Activated CD4-positive, alpha-beta T cell treated with anti-CD3 and anti-CD28 coated beads for 1 hour (primary cell): ENCODE results near the gene CCNI2.

Experiments used
- DNase-seq: peaks from one replicate; pipeline ENCODE4 v3.0.0-alpha.2; 2020

CCNI2 gene

DNA sequence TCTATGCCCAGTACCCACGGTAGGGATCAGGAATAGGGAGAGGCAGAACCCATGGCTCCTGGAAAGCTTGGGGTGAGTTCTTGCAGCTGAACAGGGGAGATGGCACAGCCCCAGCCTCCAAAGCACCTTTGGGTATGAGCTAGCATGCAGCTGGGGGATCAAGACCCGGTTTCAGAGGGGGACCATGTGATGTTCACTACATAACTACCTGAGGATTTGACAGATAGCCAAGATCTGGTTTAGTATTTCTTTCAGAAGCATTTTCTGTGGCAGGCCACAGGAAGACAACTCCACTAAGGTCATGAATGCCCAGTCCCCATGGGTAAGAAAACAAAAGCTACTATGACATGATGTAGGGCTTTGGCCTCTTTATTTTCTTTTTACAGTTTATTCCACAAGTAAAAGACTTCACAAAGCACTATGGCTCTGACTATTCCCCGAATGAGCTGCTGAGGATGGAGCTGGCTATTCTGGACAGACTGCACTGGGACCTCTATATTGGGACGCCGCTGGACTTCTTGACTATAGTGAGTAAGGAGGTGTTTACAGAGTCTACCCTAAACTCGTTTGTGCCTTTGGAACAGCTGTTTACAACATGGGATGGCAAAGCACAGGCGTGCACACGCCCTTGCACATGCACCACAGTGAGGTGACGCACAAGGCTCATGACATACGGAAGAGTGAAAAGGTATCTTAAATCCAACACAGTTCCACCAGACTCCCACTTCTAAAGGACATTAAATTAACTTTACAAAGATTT is 3.4 kb downstream of the CCNI2 start:
- DNase-seq, result no peak

DNA sequence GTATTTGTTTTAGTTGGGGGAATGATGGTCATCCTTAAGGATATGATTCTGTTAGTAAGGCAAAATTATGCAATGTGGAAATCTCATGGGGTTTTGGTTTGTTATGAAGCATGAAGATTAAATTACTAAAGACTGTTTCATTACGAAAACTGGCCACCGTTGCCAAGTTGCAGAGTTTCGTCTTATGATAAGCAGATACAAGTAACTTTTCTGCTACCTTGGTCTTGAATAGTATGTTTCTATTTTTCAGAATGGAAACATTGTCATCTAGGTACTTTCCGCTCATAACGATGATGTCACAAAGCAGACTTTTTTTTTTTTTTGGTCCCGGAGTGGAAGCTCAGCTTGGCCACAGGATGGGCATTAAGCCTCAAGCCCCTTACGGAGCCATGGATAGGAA is 4.2 kb downstream of the CCNI2 start:
- DNase-seq, result no peak

DNA sequence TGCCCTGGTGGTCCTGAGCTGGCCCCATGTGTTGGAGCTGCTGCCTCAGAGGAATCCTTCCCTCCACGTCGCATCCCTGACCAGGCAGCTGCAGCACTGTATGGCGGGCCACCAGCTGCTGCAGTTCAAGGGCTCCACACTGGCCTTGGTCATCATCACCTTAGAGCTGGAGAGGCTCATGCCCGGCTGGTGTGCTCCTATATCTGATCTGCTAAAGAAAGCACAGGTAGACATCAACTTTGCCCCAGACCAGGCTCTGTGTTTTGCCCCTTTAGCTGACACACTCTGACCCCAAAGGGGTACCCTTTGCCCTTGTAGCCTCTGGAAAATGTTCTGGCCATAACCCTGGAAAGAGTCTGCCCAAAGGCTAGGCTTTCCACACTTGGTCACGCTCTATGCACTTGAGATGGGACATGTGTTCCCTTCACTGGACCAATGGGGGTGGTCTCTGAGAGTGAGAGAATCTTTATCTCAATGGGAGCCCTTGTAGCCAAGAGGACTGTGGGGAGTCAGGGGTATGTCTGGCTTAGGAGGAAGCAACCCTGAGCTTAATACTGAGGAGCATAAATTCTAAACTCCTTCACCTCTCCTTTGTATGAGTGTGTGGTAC is 4.8 kb downstream of the CCNI2 start:
- no peak for DNase-seq

DNA sequence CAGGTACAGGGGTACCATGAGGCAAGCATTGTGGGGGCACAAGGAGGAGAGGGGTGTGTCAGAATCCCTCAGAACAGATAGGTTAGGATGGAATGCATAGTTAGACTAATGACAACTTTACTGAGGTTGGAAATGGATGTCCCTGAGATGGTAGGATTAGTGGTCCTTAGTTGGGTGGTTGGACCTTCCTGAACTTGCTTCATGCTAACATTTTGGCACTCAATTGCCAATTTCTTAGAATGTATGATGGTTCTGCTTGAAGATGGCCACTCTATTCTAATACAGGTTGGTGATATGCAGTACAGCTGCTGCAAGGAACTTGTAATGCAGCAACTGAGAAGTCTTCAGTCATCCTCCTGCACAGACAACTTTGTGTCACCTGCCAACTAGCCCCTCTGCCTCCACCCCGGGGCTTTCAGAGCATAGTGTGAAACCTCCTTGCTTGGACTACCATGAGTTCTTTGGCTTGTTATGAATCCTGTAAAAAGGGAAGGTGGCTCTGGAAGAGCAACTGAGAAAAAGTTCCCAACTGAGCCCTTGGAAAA is 5.4 kb downstream of the CCNI2 start:
- DNase-seq, result no peak

DNA sequence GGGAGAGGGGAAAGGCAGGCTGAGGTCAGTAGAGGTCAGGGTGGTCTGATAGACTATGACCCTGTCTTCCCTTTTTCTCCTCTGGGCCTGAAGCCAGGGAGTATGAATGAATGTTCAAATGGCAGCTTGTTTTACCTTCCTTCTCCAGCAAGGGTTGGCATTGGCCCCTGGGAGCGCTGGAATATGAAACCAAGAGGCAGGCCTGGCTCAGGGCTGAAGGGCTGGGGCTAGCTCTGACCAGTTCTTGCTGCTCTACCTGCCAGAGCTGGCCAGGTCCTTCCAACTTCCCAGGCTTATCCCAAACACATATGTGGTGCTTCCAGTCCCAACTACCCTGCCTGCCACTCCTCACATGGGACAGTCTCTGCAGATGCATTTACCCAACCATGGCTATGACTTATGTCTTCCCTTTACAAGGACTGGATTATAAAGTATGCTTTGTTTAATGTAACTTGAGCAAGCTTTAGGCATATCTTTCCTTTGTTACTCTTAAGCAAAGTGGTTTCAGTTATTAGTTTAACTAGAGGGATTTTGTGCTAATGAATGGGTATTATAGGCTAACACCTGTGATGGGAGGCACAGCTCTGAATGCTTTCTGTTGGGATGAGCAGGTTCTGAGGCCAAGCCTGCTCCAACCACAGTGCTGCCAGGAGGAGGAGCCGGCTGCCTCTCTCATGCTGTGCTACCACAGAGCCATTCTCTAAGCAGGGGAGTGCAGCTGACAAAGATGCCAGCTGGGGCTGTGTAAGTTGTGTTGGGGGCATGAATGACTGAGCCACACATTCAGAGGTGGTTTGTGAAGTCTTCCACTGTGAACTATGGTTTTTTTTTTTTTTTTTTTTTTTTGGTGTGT is 6.1 kb downstream of the CCNI2 start:
- no peak for DNase-seq

DNA sequence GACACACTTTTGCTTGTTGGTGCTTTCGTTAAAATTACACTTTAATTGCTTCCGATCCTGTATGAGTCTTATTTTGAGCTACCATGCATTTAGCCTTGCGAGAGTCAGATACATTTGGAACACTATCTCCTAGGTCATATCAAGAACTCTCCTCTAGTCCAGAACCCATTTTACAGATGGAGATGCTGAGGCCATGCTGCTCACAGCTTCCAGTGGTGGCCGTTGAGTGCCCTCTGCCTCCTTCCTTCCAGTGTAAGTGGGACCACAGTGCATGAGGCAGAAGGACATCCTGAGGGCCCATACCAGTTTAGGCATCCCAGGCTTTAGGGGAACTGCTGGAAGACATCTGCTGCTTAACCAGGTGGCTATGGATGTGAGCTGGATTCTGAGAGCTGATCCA is 6.9 kb downstream of the CCNI2 start:
- no peak for DNase-seq

DNA sequence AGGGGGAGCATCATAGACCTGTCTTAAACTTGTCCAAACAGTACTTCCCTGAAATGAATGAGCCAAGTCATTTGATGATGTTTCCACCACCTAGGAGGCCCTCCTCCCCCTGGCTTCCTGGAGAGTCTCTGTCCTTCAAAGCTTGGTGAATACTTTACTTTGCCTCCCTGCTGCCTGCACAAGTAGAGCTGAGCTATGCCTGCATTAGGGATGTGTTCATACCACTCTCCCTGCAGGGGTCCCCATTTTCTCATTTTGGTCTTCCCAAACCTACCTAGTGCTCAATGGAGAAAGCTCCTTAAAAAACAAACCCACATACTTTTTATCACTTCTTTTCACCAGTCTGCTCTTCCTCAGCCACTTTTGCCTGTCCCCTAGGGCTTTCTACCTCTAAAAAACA is 7.7 kb downstream of the CCNI2 start:
- no peak for DNase-seq

DNA sequence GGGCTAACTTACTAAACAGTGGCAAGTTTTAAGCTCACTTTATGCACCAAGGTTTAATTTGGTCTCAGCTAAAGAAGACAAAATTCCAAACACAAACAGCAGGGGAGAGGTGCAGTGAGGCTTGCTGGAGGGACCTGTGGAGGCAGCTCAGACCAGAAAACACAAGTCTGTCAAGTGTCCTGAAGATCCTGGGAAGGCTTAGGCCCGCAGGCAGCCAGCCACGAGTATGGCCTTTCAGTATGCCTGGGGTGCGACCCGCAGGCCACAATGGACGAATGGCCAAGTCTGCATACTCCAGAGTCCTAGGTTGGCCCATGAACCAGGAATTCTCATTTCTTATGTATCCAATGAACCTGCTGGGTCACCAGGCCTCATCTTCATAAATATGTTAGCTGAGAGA is 9.3 kb downstream of the CCNI2 start:
- DNase-seq, result no peak

DNA sequence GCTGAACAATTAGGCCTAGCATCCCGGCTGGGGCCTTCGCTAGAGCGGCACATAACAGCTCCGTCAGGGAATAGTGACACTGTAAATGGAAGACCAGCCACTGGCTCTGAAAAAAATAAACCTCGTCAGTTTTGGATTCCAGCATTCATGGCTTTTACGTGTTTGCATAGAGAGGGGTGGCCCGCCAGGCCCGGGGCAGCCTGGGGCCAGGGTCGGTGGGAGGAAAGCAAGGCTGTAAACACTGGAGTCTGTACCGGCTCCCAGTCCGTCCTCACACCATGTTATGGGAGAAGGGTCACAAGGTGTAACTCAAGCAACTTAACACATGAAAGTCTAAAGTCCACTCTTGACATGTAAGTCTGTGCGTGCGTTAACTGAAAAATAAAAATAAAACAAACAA is 11.2 kb downstream of the CCNI2 start:
- DNase-seq, result no peak

DNA sequence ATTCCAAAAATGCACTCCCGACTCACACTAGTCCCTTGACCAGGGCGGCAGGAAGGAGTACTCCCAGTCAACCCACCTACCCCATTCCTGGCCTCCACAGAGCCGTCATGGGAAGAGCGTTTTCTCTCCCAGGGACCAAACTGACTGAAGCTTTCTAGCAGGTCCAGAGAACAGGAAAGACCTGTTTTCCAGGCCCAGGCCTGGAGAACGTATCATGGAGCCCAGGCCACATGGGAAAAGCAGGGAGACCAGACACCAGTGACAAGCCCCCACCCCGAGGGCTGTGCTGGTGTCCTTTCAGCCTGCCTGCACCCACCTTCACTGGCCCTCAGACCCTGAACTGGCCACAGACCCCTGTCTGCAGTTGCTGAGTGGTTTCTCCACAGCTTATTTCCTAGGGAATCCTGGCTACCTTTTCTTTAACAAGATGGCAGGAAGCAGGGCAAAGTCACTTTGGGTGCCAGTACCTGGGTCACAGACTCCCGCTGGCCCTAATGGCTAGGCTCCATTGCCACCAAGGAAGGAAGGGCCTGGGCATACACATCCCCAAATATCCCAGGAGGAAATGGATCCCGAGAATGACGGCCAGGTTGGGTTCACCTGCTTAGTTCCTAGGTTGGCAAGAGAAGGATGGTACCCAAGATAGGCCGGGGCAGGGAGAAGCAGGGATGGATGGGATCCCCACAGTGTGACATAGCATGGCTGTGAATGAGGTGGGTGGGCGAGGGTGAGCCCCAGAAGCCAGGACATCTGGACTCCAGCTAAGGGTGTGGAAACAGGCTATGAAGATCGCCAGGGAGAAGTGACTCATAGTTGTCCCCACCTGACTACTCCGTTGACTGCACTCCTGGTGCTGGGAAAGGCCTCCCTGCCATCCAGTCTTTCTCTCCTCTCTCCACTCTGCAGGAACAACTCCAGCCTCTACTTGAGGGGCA is 12.2 kb downstream of the CCNI2 start:
- no peak for DNase-seq

DNA sequence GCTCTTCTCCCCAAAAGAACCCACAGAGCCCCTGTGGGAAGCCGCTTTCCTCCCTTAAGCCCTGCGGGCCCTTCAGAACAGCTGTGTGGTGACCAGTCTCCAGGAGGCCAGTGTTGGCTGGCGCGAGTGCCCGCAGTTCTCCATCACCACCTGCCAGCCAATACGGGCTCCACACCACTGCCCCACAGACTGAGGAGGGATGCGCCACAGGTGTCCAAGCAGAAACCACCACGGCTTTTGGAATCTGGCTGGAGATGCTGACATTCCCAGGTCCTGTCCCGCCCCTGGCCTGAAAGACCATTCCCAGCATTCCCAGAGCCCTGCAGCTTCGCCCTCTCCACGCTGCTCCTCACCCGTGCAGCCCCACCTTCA is 12.8 kb downstream of the CCNI2 start:
- no peak for DNase-seq

DNA sequence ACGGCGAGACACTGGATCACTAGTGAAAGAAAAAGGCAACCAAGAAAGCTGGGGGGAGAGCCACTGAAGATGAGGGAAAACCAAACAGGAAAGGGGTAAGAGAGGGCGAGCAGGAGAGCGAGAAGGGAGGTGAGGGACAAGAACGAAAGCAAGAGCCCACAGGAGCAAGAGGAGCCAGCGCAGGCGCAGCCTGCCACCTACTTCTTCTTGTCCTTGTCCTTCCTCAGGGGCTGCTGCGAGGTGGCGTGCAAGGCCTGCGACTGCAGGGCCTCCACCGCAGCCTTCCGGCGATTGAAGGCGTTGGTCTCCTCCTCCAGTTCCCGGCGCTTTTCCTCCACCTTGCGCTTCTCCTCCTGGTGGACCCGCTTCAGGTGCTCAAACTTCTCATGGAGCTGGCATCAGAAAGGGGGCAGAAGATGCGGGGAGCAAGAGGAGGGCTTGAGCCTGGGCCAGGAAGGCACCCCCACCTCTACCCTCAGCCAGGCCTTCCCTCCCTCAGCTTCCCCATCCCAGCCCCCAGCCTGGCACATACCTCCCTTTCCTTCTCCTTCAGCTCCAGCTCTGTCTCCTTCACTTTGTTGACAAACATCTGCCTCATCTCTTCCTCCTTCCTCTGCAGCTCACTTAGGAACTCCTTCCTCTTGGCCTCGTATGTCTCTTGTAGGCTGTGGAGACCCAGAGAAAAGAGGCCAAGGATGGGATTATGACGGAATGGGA is 13.5 kb downstream of the CCNI2 start:
- DNase-seq, result no peak

DNA sequence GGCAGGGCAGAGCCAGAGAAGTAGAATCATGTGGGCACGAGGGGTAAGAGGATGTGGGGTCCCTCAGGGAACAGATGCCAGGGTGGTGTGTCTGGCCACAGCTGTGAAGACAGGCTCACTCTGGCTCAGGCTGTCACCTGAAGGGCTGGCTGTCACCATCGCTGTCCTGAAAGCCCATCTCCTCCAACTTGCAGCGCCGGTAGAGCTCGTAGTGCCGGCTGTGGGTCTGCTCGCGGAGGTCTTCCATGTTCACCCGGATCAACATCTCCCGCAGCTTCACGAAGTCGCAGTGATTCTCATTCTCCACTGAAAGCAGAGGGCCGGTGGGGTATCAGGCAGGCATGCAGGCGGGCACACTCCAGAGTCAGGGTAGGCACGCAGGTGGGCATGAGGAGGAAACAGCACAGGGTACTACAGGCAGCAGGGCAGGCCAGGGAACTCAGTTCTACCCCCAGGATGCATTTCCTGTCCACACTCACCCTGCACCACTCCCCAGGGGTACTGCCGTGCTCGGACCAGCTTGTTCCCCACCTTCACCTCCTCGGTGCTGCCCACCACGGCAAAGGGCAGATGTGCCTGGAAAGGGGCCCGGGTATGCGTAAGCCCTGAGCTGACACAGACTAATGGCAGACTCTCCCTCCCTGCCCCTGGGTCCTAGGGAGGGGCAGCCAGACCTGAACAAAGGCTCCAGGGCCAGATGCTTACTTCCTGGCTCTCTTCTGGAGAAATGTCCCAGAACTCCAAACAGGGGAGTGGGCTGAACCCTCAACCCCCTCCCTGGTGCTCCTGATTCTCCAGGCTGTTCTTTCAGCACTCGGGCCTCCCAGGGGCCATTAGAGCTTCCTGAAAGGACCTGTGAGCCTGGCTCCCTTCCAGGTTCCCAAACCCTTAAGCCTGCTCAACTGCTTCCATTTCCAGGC is 14.4 kb downstream of the CCNI2 start:
- no peak for DNase-seq

DNA sequence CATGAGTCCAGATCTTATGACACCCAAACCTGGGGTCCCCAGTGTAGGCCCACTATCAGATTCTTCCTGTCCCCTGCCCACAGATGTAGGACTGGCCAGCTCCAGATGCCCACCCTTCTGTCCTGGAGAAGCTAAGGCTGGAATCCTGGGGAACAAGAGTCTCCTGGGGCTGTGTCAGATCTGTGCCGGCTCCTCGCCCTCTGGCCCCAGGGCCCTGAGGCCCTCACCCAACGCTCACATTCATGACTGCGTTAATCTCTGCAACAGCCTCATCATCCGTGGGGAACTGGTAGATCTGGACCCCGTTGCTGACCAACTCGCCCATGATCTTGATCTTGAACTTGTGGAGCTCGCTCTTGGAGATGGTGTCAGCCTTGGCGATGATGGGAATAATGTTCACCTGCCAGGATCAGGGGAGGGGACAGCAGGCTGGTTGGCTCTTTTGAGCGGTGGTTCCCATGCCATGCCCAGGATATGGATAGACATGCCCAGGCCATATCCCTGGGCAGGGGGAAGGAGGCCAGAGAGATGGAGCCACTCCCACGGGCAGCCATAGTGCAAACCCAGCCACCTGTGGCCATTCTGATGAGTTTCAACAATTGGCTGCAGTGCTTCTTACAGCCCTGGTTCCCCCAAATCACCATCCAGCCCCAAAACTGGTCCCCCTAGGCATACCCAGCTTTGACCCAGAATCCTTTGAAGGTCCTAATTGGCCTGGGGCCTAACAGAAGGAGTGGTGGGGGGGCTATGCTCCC is 15.2 kb downstream of the CCNI2 start:
- DNase-seq, result no peak

DNA sequence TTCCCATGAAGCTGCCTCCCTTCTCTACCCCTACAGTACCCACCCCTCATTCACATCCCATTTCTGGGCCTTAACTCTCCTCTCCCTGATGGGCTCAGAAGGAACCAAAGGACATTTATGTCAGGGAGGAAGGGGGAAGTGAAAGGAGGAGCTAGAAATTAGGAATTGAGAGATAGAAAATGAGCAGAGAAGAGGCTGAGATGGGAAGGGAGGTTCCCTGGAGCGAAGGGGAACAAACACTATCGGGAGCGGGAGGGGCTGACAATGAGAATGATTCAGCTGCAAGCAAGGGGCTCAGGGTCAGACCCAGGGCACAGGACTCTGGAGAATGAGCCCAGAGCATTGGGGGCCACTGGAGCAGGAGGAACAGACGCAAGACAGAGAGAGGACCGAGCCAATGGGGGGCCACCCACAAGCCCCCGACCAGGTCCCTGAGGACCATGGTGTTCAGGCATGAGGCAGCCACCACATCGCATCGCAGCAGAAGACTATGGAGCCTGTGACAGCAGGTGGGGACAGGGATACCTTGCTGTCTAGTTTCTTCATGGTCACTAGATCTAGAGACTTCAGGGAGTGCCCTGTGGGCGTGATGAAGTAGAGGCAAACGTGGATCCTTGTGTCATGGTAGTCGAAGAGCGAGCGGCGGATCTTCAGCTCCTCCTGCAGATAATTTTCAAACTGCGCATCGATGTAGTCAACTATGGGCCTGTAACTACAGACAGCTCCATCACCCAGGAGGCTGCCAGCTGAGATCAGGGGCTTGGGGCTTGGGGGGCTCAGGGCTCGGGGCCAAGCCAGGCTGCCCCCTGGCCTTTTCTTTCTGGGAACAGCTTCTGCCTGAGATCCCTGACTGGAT is 16.2 kb downstream of the CCNI2 start:
- DNase-seq, result no peak

DNA sequence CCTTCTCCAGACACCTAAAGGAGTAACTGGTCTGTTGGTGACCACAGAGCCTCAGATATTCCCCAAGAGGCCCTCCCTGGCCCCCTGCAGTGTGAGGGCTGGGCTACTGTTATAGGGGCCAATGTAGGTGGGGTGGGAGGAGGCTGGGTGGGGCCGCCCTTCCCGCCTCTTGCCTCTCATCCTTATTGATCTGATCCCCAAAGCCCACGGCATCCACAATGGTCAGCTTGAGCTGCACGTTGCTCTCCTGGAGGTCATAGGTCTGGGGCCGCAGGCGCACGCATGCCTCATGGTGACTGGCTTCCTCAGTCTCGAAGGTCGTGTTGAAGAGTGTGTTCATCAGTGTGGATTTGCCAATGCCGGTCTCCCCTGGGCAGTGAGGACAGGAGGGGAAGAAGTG is 16.8 kb downstream of the CCNI2 start:
- DNase-seq, result no peak

DNA sequence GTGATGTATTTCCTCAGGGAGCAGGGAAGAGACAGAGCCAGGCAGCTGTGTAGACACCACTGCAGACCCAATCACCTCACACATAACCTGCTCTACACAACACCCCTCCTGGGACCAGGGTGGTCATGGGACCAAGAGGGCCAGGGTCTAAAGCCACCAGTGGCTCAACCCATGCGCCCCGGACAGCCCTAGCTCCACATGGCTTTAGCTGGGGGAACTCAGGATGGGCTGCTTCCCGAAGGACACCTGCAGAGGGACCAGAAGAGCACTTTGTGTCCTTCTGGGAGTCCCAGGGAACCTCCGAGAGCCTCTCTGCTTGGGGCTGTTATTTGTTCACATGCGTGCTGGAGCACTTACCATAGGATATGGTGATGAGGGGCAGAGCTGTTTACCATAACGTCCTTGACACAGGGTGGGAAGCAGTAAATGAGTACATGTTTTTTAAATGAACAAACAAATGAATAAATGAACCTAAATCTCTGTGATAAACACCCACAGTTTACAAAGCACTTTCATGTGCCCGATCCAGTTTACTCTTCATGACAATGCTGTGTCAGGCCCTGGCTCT is 17.5 kb downstream of the CCNI2 start:
- DNase-seq, result no peak

DNA sequence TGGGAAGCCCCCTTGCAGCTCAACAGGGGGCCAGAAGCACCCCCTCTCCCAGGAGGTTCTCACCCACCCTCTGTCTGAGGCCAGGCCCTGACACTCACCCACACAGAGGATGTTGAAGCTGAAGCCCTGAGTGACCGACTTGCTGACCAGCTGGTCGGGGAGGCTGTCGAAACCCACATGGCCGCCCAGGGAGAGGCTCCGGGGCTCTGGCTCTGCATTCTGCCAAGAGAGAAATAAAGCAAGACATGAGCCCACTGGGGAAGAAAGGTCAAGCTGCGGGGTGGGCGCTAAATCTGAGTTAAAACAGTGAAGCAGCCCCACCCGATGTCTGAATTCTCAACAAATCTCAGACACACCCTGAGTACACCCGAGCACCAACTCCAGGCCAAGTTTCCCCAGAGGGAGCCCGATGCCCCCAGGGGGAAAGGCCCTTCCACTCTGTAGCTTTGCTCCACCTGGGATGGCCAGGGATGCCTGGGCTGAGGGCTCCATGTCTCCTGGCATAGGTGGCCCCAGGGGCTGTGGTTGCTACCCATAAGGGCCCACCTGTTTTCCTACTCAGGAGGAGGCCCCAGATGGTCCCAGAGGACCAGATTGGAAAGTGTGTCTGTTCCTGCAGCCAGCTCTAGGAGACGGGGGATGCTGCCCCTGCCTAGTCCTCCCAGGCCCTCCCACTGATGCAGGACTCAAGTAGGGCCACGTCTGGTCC is 18.2 kb downstream of the CCNI2 start:
- DNase-seq, result no peak
